OCI-M1 (cell line): ENCODE data around the gene TBX1.
"Not testable (repeated sequence)": the region's sequence is repeated elsewhere in the genome, so short reads cannot be mapped to it uniquely, and the experiment has no call there.

Experiments
- DNase-seq: peaks from one replicate; lab custom pipeline; 2025; lab: John Stamatoyannopoulos, UW

Gene TBX1

DNA sequence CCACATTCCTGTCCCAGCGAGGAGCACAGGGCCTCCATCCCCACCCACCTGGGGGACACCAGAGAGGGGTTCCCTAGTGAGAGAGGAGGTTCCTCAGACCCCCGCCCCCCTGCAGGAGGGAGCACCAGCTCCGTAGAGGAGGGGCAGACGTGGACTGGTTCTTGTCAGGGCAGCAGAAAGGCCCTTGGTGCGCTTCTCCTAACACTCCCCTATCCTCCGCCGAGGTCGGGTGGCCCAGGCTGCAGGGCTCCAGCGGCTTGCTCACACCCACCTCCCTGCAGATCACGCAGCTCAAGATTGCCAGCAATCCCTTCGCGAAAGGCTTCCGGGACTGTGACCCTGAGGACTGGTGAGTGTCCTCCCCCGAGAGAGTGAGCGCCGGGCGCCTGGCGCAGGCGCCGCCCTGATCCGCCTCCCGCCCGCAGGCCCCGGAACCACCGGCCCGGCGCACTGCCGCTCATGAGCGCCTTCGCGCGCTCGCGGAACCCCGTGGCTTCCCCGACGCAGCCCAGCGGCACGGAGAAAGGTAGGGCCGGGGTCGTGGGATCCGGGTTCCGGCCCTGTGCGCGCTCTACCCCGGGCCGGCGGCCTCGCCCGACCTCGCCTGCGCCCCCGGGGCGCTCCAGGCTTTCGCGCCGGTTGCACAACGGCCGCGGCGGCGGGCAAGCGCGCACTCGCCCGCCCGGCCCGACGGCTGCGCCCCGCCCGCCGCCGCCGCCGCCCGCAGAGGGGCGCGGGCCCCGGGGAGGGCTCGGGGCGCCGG lies 5.1 kb downstream of the TBX1 start:
- DNase-seq, result peak; percentile 40

DNA sequence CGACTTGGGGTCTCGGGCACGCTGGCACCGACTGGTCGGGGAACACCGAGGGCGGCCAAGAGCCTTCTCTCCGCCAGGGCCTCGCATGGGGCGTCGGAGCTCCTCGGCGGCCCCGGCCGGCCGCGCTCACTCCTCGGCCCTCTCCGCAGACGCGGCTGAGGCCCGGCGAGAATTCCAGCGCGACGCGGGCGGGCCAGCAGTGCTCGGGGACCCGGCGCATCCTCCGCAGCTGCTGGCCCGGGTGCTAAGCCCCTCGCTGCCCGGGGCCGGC lies 5.6 kb downstream of the TBX1 start:
- no peak for DNase-seq

DNA sequence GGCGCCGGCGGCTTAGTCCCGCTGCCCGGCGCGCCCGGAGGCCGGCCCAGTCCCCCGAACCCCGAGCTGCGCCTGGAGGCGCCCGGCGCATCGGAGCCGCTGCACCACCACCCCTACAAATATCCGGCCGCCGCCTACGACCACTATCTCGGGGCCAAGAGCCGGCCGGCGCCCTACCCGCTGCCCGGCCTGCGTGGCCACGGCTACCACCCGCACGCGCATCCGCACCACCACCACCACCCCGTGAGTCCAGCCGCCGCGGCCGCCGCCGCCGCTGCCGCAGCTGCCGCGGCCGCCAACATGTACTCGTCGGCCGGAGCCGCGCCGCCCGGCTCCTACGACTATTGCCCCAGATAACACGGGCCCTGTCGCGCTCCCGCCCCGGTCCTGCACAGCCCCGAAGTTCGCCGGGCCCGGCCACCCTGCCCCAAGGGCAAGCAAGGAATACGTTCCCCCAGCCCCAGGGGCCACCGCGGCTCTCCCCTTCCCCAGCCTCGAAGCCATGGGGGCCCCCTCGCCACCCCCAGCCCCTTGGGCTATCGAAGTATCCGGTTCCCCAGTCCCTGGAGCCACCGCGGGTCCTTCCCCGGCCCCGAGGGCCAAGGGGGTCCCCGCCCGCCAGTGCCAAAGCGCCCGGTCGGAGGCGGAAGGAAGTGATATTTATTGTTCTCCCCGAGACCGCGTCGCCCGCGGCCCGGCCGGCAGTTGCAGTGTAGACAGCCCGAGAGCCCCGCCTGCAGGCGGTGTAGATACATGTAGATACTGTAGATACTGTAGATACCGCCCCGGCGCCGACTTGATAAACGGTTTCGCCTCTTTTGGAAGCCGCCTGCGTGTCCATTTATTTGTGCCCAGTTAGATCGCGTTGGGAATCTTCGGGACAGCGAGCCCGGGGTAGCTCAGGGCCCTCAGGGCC lies 6.2 kb downstream of the TBX1 start:
- DNase-seq, result peak; percentile 97

DNA sequence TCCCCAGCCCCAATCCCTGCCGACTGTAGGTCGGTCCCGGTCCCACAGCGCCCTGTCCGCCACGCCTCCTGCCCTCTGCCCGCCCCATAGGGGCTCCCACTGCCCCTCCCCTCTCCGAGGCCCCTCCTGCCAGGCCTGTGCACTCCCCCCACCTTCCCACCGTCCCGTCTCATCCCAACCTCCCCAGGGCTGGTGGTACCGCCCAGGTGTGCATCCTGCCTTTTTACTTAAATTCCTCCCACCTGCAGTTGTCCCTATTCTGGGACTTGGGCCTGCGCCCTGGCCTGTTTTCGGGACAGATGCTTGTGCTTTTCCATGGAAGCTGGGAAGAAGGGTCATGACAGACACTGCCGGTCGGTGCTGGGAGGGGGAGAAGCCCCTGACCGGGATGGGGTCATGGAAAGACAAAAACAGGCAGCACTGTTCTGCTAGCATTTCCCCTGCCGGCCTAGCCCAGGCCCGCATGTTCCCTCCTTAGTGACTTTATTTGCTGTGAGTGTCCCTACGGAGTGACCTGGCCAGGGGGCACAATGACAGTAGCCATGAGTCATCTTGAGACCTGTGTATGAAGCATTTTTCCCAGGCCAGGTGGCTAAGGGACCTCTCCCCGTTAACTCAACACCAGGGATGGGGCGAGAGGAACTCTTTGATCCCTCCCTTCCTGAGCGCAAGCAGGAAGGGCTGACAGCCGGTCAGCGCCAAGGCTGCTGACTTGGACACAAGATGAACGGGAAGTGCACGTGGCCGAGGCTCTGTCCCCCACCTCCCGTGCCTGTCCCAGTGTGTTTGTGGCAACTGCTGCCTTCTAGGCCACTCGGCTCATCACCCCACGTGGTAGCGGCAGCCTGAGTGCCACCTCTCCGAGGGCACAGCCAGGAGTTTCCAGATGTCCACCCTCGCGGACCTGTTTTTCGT lies 7.1 kb downstream of the TBX1 start:
- DNase-seq, result no peak

DNA sequence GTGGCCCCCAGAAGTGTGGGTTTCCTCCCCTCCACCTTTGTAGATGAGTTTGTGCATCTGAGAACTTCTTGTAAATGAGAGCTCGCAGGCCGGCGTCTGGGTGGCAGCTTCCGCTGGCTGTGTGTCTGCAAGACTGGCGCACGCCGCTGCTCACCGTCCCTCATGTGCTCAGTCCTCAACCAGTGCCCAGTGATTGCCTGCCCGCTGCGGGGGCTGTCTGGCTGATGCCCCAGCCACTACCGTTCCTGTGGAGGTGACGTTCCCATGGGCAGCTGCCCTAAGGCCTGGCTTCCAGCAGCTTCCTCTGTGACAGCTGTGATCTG lies 8.8 kb downstream of the TBX1 start:
- DNase-seq, result no peak

DNA sequence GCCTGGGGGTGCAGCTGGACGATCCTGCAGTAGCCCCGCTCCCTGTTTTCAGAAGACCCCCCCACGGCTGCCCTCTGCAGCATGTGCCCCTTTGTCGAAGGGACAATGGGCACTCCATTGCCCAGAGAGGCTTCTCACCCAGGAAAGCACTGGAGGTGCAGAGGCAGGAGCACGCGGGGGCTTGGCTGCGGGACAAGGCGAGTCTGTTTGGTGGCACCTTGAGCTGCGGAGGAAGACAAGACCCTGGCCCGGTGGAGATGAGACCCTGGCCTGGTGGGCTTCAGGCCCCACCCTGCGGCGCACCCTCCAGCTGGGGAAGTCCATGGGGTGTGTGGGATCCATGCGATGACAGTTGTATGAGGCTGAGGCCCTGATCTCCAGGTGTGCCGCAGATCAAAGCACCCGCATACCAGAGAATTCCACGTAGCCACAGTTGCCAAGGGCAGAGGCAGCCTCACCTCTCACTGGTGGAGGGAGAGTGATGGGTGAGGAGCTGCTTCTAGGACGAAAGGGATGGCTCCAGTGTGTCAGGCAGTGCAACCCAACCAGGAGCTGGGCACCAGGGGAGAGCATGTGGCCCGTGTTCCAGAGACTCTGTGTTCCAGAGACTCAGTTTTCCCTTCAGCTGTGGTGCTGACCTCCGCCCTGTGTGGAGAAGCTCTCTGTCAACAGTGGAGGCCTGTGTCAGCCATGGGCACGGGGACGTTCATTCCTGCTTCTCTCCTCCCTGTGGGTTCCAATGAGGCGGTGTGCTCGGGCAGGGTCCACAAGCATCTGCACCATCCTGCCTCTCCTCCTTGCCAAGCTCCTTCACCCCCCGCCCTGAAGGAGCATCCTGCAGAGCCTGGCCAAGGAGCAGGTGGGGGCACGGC lies 10.0 kb downstream of the TBX1 start:
- no peak for DNase-seq

DNA sequence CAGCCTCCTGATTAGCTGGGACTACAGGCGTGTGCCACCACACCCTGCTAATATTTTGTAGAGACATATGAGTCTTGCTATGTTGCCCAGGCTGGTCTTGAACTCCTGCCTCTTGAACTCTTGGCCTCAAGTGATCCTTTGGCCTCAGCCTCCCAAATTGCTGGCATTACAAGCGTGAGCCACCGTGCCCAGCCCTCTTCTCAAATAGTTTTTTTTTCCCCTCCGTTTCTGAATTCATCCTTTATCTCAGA lies 11.8 kb downstream of the TBX1 start:
- DNase-seq, result no peak

DNA sequence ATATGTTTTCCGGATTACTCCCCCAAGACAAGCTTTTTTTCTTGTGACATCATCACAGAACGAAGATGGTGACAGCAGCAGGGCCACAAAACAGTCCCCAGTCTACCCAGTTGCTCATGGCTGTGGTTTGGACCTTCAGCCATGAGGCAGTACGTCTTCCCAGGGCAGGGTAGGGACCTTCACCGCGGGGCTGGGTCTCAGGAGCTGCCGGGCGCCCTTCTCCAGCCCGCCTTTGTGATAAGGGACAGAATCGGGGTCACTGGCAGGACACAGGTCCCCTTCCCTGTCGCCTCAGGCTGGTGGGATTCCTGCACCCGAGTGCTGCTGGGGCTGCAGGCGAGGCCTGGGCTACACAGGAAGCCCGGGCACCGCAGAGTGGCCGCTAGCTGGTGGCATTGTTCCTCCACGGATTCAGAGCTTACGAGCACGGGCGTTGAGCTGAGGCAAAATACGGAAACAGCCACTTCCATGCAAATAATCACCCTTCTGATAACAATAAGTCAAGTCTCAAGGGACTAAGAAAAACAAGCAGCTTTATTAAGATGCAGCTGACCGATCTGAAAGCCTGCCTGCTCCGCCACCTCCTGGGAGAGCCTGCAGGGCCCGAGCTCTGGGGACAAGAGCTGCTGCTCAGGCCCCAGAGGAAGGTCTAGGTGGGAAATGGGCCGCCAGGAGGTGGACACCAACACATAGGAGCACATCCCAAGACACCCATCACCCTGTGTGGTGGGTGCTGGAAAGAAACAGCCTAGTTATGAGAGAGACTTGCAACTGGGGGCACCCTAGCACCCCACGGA lies 12.3 kb downstream of the TBX1 start:
- DNase-seq, result peak; percentile 36

DNA sequence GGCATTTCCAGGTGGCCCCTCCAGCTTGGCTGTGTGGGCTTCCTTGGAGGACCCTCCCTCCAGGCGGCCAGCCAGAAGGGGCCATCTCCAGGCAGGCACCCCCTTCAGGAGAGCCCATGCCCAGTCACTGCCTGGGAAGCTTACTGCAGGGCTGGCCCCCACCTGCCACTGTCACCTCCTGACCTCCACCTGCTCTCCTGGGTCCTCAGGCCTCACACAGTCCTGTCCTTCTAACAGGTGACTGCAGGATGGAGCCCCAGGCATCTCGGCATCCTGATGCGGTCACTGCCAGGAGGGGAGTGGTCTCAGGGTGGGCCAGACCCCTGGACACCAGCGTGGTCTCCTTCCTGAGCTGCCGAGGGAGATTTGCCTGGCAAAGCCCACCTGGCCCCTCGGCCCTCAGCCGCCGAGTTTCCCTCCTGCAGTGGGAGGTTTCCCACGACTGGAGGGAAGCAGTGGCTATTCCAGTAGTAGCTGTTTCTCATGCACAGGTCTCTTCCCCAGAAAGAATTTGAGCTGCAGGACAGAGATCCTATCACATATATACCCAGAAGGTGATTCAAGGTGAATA lies 13.0 kb downstream of the TBX1 start:
- DNase-seq, result no peak

DNA sequence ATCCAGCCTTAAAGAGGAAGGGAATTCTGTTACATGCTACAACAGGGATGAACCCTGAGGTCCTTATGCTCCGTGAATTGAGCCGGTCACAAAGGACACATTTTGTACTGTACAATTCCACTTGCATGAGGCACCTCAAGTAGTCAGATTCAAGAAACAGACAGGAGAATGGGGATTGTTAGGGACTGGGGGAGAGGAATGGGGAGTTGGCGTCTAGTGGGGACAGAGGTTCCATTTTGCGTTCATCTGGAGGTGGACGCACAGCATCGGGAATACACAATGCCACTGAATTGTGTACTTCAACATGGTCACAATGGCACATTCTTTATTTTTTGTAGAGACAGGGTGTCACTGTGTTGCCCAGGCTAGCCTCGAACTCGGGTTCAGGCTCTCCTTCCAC lies 14.1 kb downstream of the TBX1 start:
- DNase-seq, result no peak

DNA sequence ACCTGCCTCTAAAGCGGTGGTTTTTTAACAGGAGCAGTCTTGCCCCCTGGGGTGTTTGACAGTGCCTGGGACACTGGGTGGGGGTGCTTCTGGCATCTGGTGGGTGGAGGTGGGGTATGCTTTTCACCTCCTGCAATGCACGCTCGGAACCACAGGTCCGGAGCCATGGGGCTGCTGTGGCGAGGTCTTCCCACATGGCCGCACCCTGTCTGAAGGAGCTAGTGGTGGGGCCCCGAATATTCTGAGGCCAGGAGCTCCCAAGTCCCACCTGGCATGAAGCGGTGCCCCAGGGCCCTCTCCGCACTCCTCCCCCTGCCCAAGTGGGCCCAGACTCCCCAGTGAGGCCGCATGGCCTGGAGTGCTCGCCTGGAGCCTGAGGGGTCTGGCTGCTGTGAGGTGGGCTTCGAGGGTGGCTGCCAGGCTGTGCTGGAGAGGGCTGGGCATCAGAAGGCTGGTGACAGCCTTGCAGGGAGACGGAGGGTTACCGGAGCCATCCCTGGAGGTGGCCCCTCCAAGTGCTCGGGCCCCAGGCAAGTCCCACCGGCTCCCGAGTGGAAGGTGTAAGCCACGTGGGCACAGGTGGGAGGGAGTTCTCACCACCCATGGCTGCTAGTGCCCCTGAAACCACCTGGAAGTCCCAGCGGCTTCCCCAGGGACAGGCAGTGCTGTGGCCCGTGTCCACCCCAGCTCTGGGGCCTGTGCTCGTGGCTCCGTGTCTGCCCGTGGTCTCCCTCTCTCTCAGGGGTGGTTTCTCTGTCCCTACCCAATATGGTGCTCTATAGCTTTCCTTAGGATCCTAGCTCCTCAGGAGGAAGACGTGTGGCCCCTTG lies 15.1 kb downstream of the TBX1 start:
- DNase-seq, result no peak

DNA sequence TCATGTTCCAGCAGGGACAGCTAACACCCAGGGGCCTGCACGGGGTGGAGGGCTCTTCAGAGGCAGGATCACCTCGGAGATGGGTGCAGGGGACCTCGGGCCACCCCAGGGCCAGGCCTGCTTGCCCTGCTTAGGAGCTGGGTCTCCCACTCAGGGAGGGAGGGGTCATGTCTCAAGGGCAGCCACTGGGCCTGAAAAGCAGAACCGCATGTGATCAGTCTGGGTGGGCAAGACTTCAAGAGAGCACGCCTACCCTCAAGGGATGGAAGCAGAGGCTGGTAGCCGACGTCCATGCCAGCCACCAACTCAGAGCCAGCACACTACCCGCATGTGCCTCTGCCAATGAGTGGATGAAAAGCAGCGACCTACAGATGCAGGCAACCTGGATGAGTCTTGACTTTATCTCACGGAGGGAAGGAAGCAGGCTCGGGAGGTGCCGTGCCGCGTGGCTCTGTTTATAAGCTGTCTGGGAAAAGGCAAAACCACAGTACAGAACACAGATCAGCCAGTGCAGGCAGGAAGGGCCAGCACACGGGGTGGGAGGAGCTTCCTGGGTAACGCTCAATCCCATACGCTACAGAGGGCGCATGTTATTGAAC lies 16.0 kb downstream of the TBX1 start:
- DNase-seq, result peak; percentile 84

DNA sequence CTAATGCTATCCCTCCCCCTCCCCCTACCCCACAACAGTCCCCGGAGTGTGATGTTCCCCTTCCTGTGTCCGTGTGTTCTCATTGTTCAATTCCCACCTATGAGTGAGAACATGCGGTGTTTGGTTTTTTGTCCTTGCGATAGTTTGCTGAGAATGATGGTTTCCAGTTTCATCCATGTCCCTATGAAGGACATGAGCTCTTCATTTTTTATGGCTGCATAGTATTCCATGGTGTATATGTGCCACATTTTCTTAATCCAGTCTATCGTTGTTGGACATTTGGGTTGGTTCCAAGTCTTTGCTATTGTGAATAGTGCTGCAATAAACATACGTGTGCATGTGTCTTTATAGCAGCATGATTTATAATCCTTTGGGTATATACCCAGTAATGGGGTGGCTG lies 16.6 kb downstream of the TBX1 start:
- DNase-seq, result not testable (repeated sequence)

DNA sequence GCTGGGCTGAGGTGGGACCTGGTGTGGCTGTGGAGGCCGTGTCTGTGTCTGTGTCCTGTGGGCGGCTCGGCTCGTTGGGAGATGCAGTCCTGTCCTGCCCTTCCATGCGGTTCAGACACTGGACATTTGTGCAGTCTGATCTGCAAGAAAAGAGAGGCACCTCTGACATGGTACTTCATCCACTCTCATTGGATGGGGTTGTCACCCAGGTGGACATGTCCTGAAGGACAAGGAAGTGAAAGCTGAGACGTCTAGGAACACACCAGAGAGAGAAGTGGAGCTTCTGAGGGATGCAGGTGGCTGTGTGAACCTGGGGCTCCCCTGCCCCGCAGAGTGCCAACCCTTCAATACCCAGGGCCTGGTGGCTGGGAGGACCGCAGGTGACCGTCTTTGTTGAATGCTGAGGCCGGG lies 18.4 kb downstream of the TBX1 start:
- DNase-seq, result no peak

DNA sequence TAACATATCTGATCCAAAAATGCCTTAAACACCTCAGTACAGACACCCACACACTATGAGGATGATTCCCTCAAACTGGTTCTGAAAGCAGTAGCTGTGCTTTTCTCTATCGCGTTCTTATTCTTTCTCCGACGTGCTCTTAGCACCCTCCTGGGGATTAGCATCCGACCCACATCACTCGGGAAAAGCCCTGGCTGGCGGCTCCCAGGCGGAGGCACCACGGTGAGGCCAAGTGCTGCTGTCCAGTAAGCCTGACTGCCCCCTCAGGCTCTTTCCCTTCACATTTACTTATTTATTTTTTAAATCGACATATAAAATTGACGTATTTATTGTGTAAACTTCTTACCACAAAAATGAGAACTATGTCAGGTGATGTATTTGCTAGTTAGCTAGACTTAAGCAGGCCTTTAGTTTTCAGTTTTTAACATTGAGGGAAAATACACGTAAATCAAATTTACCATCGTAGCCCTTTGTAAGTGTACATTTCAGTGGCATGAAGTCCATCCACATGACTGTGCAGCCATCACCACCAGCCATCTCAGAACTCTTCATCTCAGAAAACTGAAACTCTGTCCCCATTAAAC lies 19.2 kb downstream of the TBX1 start:
- no peak for DNase-seq

DNA sequence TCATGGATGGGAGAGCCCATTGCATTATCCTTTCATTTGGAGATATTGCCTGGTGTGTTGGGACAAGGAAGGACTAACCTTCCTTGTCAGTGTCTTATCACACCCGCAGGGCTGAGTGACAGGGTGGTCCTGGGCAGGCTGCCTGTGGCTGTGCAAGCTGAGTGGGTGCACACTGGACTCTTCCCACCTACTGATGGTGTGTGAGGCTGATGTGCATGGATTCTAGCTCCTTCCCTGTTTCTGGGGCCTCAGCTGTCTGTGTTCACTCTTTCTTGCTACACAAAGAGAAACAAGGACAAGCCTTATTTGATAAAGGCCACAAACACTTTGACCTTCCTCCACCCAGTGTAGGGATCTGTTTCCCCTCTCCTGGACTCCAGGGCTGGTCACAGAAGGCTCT lies 22.0 kb downstream of the TBX1 start:
- DNase-seq, result no peak

DNA sequence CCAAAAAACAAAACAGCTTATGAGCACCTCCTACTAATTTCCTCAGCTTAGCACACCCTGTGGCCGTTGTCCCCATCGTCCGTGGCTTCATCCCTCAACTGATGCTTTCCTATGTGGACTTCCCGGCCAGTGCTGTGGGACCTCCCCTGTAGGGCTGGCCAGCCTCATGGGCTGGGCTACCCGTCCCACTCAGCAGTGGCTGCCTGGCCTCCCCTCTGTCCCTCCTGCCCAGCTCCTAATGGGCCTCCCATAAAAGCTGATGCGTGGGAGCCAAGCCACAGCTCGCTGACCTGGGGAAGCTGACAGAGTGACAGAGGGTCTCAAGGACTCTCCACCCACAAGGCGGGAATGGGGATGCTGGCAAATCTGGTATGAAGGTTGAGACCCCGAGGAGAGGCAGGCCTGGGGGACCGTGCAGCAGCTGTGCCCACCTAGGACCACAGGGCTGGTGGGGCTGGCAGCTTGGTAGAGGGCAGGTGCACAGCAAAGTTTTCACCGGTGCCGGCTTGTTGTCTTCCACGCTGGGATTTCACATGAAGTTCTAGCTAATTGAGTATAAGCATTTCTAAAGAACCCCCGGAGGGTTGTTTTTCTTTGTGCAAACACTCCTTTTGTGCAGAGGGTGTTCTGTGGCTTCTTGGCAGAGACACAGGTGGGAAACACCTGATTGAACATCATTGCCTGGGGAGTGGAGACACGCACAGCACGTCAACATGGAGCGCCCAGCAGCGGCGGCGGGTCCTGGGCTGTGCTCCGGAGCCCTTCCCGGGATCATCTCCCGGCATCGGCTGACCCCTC lies 23.2 kb downstream of the TBX1 start:
- DNase-seq, result no peak
